Adrenal gland (tissue), 12 donors: ENCODE results near the gene CACNA1A. TPM values are rescaled to one million over a fixed set of nuclear protein-coding genes. Genes with fewer than 3 reads are reported as not detected.

ENCODE experiments used
- DNase-seq, 7 donors: peaks; one replicate each; pipeline ENCODE4 v3.0.0-alpha.2; 2019 to 2020
- H3K27ac ChIP-seq, 5 donors: fragments of 200-600 bp; sonication (generic) in 4 of 5; 1 replicate in 3 of 5; 2 replicates in 2 of 5; pipeline versions ENCODE4 v1.5.1 to v1.8.0; 2016 to 2020; ENCODE audit warnings: mild to moderate bottlenecking in 1 of 5
- H3K27me3 ChIP-seq: fragments of 200-600 bp; 2 replicates; pipeline ENCODE4 v1.8.0; 2021
- H3K36me3 ChIP-seq, 2 donors: fragments of 200-600 bp; replicated peaks in 1 of 2; 1 replicate in 1 of 2; 2 replicates in 1 of 2; pipeline versions ENCODE4 v1.5.1 to v1.8.0; 2018 to 2022
- H3K4me1 ChIP-seq, 2 donors: fragments of 200-600 bp; replicated peaks in 1 of 2; 1 replicate in 1 of 2; 2 replicates in 1 of 2; pipeline versions ENCODE4 v1.5.1 to v1.8.0; 2018 to 2021
- H3K4me3 ChIP-seq, 4 donors: fragments of 200-600 bp; sonication (generic) in 3 of 4; one replicate each; pipeline ENCODE4 v1.5.1; 2016 to 2018
- H3K9me3 ChIP-seq, 3 donors: fragments of 200-600 bp; sonication (generic) in 1 of 3; replicated peaks in 1 of 3; 1 replicate in 2 of 3; 2 replicates in 1 of 3; pipeline versions ENCODE4 v1.5.1 to v1.8.0; 2016 to 2021
- POLR2A ChIP-seq, 2 donors: fragments of 450-650 bp; IDR thresholded peaks; one replicate each; pipeline ENCODE4 v1.6.1; 2017; ENCODE audit warnings: antibody characterized with exemption in 2 of 2, mild to moderate bottlenecking in 2 of 2, moderate library complexity in 1 of 2
- WGBS, 4 donors: extraction: QIAGEN DNeasy Blood & Tissue Kit in 2 of 4; methylation state at CpG; one replicate each; pipeline versions ENCODE4 v1.1.5 to v1.1.7; 2013 to 2017; 5-methylcytosine and 5-hydroxymethylcytosine counted together
- intact Hi-C, 2 donors: fragments of 100-400 bp; cut with DNase I; formaldehyde crosslinking; loops; one replicate each; pipeline versions ENCODE4 v1.14.1 to v1.15.0; 2022 to 2023
- polyA plus RNA-seq, 3 donors: library from polyadenylated mRNA; stranded (reverse); fragments of 200-250 nt in 2 of 3; fragments of 350-450 nt in 1 of 3; fragmentation: Illumina TruSeq in 1 of 3; extraction: RNeasy Lipid Tissue Mini Kit (QIAGEN cat#74804) in 1 of 3; gene quantifications; one replicate each; pipeline ENCODE4 v1.2.3, GENCODE V29; 2013 to 2014
- total RNA-seq, 9 donors: library from RNA; depleted of rRNA in 4 of 9; stranded (reverse); fragments of >200 nt in 4 of 9; fragments of 120-200 nt in 1 of 9; fragmentation: NEBNext Ultra II Directional in 1 of 9; extraction: Animal tissue kit (Norgen Biotek cat#: 25700) in 1 of 9; gene quantifications; one replicate each; pipeline versions ENCODE4 v1.1.0 to v1.2.4, GENCODE V29; 2013 to 2023
- TF ChIP-seq, protein P1 (sequence below), 6 experiments: fragments of 450-650 bp in 4 of 6; fragments of 200-600 bp in 2 of 6; sonication (generic) in 1 of 6; IDR thresholded peaks; 1 replicate in 5 of 6; 2 replicates in 1 of 6; pipeline versions ENCODE4 v1.5.1 to v1.8.0; 2016 to 2021; ENCODE audit warnings: antibody characterized with exemption in 6 of 6, mild to moderate bottlenecking in 2 of 6, moderate library complexity in 1 of 6
- donor health status: healthy with polysubstance abuse.
- donor health status: Bipolar disorder and iron deficiency.
- donor health status: DM: yes; HTN: yes; CAD: no.
- donor health status: DM: no; HTN: no; CAD: no.
- donor health status: DM: no; HTN: no; CAD: no.
- donor health status: DM: yes; HTN: yes; CAD: no.

CACNA1A gene
- total and polyA plus RNA-seq, 12 donors: 0.28 to 35.4 (median 2.8) TPM; not detected in 1

GRCh38 chr19:13160557-13160956 lies 345.7 kb downstream of the CACNA1A start:
- no peak overlapping the region for H3K4me3 ChIP-seq
- intact Hi-C loops: no loop called here
- 34 to 63% (median 49%) methylated on average over 1 of the region's 1 CpG for WGBS, 4 donors
- DNase-seq: peak; percentile 54 to 79 (median 71)
- H3K27ac ChIP-seq: peak overlapping the region in 3 of 5 donors; percentile 11 to 79 (median 27)
- no peaks in the 10 kb centered on the region for H3K9me3 ChIP-seq
- peaks cover 21 to 48% of the 10 kb centered on the region in 2 donors for H3K4me1 ChIP-seq
- H3K36me3 ChIP-seq: no peaks in the 10 kb centered on the region
- H3K27me3 ChIP-seq: no peaks in the 10 kb centered on the region
- TF ChIP-seq, protein P1, sequence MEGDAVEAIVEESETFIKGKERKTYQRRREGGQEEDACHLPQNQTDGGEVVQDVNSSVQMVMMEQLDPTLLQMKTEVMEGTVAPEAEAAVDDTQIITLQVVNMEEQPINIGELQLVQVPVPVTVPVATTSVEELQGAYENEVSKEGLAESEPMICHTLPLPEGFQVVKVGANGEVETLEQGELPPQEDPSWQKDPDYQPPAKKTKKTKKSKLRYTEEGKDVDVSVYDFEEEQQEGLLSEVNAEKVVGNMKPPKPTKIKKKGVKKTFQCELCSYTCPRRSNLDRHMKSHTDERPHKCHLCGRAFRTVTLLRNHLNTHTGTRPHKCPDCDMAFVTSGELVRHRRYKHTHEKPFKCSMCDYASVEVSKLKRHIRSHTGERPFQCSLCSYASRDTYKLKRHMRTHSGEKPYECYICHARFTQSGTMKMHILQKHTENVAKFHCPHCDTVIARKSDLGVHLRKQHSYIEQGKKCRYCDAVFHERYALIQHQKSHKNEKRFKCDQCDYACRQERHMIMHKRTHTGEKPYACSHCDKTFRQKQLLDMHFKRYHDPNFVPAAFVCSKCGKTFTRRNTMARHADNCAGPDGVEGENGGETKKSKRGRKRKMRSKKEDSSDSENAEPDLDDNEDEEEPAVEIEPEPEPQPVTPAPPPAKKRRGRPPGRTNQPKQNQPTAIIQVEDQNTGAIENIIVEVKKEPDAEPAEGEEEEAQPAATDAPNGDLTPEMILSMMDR (IDR thresholded peaks at IDR 0.05): no peak
- TF ChIP-seq POLR2A (IDR thresholded peaks at IDR 0.05): no peak

DNA sequence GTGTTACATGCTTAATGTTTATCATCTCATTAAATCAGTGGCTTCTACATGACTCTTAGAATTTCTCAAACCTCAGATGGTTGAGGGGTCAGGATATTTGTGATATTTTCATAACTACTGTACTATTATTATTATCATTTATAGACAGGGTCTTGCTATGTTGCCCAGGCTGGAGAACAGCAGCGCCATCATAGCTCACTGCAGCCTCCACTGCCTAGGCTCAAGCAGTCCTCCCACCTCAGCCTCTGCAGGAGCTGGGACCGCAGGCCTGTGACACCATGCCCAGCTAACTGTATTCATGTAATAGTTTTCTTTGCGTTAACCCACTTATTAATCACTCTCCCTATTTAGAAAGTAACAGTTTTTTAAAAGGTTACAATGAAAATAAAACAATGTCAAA lies 346.6 kb downstream of the CACNA1A start:
- Histone ChIP-seq H3K4me1 (peaks cover 28 to 55% of the 10 kb centered on the region in 2 donors), H3K27me3 (no peaks in the 10 kb centered on the region), H3K36me3 (no peaks in the 10 kb centered on the region), H3K9me3 (no peaks in the 10 kb centered on the region), H3K4me3 (no peak overlapping the region), H3K27ac (peak overlapping the region in 1 of 5 donors; percentile 69)
- 91 to 93% (median 92%) methylated on average over 3 of the region's 3 CpGs for WGBS, 4 donors
- DNase-seq: no peak
- TF ChIP-seq, protein P1 (IDR thresholded peaks at IDR 0.05): no peak
- no peak for TF ChIP-seq POLR2A (IDR thresholded peaks at IDR 0.05)
- intact Hi-C loops: no loop called here
